ENCODE measurements around the gene CDK6.

GRCh38 chr7:92782855-92783254 lies 53.5 kb downstream of the CDK6 start:
- TF ChIP-seq CTCF (conservative IDR thresholded peaks at IDR 0.05; ENCODE audit: low read depth, low read length) (no peak), EZH2 (IDR thresholded peaks at IDR 0.05; ENCODE audit: borderline replicate concordance, low read depth, low read length, poor library complexity, severe bottlenecking) (no peak)

All from A673 (cell line).